GM12872 (cell line): ENCODE data around the gene PSD2.

Experiments
- TF ChIP-seq, protein P1 (sequence below): IDR thresholded peaks from 3 replicates; pipeline ENCODE4 v1.5.1; 2011; ENCODE audit warnings: low read depth, mild to moderate bottlenecking, low read length, moderate library complexity; ENCODE audit not compliant: insufficient read depth

PSD2 gene

DNA sequence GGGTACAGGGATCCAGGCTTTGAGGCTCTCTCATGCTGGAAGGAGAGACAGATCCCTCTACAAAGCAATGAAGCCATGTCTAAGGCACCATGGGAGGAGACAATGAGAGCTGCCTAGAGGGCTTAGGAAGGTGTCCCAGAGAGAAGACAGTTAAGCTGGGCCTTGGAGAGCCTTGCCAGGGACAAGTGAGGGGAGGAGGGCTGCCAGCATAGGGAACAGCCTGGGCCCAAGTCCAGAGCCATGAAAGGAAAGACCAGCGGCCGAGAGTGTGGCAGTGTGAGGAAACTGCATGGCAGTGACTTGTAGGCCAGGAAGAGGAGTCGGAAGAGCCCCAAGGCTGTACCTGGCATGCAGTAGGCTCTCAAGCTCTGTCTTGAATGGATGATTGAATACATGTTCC is 88.5 kb downstream of the PSD2 start:
- TF ChIP-seq, protein P1, sequence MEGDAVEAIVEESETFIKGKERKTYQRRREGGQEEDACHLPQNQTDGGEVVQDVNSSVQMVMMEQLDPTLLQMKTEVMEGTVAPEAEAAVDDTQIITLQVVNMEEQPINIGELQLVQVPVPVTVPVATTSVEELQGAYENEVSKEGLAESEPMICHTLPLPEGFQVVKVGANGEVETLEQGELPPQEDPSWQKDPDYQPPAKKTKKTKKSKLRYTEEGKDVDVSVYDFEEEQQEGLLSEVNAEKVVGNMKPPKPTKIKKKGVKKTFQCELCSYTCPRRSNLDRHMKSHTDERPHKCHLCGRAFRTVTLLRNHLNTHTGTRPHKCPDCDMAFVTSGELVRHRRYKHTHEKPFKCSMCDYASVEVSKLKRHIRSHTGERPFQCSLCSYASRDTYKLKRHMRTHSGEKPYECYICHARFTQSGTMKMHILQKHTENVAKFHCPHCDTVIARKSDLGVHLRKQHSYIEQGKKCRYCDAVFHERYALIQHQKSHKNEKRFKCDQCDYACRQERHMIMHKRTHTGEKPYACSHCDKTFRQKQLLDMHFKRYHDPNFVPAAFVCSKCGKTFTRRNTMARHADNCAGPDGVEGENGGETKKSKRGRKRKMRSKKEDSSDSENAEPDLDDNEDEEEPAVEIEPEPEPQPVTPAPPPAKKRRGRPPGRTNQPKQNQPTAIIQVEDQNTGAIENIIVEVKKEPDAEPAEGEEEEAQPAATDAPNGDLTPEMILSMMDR, result no peak

DNA sequence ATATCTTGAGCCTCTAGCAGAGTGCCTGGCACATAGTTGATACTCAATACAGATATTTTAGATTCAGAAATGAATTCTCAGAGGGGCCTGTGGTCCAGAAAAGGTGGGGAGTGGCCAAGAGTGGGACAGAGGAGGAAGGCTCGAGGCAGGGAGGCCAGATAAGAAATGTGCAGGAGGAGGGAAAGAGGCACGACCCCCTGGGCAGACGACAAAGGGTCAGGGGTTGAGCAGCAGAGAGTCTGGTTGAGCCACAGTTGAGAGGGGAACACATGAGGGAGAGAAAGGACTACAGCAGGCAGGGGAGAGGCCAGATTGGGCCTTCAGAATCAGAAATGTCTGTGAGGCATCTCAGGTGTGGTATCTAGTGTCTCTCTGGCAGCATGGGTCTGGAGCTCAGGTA is 89.1 kb downstream of the PSD2 start:
- TF ChIP-seq, protein P1, result no peak

DNA sequence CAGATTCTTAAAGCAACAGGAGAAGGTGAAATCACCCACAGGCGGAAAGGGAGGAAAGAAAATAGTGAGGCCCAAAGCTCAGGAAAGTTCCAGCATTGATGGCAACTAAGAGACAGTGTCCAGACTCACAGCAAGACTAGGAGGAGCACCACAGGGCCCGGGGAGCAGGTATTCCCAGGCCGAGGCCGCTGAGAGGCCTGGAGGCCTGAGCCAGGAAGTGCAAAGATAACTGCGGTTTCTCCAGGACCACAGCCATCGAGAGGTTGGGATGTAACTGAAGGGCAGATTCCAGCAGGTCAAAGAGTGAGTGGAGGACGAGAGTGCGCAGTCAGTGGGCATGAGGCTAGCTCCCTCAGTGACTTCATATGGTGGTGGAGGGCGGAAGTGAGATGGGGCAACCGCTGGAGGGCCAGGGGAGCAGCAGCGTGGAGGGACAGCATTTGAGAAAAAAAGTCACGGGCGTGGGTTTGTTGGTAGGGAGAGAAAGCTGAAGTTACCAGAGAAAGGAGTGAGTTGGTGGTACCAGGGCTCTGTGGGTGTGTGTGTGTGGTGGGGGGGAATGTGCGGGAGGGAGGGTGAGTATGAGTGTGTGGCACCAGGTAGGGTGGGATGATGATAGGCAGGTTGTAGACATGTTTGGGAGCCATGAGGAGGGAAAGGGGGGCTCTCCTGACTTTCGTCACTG is 89.7 kb downstream of the PSD2 start:
- TF ChIP-seq, protein P1, result no peak

DNA sequence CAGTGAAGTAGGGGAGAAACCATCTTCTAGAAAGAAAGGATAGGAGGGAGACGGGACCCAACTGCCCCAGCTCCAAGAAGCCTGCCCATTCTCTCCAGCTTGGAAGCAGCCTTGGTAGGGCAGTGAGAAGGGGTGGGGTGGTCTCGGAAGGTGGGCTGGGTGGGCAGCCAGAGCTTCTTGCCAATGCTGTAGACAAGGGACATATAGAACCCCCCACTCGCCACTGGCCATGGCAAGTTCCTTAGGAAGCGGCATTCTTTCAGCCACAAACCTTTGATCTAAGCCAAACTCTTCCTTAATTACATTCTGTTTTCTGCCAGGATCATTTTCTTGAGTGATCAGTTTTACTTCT is 90.2 kb downstream of the PSD2 start:
- TF ChIP-seq, protein P1, result no peak

DNA sequence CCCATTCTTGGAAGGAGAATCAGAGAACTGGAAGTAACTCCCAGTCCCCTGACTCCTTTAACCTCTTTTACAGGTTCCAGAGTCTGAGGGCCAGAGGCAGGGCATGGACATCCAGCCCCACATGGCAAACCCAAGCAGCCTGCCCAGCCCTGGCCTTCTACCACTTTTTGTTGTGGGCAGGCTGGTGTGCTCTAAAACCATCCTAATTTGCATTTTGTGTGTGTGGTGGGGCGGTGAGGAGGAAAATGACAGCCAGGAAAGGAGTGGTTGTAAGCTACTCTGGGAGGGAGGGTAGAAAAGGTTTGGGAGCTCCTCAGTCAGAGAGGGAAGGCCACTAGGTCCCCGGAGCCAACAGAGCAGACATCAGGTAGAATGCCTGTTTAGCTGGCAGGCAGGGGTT is 90.6 kb downstream of the PSD2 start:
- TF ChIP-seq, protein P1, result no peak

DNA sequence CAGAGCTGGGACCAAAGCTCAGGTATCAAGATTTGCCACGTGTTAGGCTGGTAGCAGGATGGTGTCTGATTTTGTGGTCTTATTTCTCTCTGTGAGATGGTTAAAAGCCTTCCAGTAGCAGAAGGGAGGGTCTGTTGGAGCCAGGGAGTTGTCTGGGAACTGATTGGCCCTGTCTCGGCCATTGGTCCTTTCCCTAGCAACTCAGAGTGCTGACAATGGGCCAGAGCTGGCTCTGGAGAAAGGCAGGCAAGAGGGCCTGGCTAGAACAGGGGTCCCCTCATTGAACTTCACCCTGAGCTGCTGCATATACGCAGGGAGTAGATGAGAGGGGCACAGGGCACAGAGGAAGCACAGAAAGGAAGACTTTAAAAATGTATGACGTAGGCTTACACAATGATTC is 92.8 kb downstream of the PSD2 start:
- TF ChIP-seq, protein P1, result no peak

DNA sequence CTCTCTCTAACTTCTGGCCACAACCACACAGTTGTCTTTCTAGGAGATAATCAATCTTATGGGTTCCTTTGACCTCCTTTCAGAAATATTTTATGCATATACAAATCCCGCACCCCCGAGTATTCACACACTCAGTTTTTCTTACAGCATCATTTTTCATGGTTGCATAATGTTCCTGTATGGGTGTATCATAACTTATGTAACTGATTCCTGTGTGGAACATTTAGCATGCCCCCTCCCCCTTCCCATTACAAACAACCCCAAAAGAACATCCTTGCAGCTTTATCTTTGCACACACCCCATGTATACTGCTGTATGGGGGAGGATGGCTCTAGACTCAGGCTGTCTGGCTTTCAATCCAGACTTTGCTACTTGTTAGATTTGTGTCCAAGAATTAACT is 93.8 kb downstream of the PSD2 start:
- TF ChIP-seq, protein P1, result no peak
